GM18873 (cell line): ENCODE measurements around the gene GPBP1L1.
"Not testable (repeated sequence)": the region's sequence is repeated elsewhere in the genome, so short reads cannot be mapped to it uniquely, and the experiment has no call there.

Experiments used
- ATAC-seq: cut with Tn5 transposase; IDR thresholded peaks from one replicate; pipeline ENCODE4 v1.9.1; 2021; ENCODE audit warnings: mild to moderate bottlenecking, moderate library complexity, moderate number of reproducible peaks; ENCODE audit not compliant: unreplicated experiment, low FRiP score

Gene GPBP1L1

DNA sequence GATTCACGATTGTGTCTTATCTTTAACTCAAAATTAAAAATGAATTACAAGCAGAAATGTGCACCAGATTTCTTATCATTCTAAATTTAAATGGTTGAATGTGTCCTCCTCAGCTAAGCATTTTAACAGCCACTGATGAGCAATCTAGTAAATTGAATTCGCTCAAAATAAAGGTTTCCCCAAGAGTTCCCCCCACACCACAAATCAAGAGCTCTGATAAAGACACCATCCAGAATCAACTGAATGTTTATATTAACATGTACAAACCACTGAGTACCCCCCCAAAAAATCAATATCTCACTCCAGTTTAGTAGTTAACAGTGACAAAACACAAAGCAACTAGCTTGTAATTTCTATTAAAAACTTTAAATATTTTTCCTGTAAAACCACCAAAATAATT is 1.9 kb downstream of the GPBP1L1 start:
- ATAC-seq, result no peak

DNA sequence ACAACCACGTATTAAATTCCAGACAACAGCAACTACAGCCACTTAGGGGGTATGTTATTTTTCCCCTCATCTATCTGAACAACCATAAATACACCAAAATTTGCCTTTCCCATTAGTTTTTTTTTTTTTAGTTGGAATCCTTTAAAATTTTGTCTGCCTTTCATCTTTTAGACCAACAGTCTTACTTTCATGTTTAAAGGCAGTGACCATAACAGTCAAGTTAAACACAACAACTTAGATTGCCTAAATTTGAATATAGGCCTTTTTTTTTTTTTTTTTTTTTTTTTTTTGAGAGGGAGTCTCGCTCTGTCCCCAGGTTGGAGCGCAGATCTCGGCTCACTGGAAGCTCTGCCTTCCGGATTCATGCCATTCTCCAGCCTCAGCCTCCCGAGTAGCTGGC is 3.4 kb downstream of the GPBP1L1 start:
- ATAC-seq, result no peak

DNA sequence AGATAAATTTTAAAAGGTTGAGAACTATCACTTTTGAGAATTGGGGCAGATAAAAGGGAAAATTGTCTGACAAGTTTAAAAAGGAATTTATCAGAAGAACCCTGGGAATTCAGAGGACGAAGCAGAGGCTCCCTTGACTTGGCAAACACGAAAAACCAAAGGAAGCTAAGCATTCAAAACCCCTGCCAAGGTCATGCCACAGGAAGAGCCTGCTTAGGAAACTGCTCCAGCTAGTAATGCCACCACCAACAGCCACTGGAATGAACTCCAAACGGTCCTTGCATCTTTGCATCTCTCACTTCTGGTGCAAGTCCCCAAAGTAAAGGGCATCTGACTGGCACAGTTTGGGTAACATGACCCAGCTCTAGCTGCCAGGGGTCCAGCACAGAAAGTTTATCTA is 7.2 kb downstream of the GPBP1L1 start:
- no peak for ATAC-seq

DNA sequence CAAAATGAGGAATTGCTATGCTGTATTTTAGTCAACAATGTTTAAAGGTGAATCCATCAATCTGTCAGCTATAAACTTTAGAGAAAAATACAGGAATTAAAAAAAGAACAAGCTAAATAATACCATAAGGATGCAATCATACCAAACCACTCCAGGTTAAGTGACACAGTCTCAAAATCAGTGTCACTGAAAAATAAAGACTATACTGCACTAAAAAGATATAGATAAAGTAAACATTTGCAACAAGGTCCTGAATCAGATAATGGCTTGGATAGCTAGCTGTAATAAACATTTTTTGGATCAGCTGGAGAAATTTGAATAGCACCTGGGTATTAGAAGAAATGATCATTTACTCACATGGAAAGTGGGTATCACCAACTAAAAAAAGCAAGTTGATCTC is 7.8 kb downstream of the GPBP1L1 start:
- ATAC-seq, result no peak

DNA sequence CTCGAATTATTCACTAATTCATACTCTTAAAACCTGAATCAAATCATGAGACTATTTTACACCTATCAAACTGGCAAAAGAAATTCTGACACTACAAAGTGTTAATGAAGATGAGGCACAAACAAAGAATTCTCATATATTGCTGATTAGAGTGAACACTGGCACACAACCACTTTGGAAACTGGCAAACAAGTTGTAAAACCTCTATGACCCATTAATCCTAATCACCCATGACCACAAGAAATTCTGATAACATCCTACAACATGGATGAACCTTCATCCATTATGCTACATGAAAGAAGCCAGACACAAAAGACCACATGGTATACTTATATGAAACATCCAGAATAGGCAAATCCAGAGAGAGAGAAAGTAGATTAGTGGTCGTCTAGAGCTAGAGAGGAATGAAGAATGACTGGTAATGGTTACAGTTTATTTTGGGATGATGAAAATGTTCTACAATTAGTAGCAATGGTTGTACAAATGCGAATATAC is 8.5 kb downstream of the GPBP1L1 start:
- no peak for ATAC-seq

DNA sequence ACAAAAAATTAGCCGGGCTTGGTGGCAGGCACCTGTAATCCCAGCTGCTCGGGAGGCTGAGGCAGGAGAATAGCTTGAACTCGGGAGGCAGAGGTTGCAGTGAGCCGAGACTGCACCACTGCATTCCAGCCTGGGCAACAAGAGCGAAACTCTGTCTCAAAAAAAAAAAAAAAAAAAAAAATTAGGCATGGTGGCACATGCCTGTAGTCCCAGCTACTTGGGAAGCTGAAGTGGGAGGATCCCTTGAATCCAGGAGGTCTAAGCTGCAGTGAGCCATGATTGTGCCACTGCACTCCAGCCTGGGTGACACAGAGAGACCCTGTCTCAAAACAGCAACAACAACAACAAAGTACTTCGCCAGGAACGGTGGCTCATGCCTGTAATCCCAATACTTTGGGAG is 9.8 kb downstream of the GPBP1L1 start:
- not testable (repeated sequence) for ATAC-seq

DNA sequence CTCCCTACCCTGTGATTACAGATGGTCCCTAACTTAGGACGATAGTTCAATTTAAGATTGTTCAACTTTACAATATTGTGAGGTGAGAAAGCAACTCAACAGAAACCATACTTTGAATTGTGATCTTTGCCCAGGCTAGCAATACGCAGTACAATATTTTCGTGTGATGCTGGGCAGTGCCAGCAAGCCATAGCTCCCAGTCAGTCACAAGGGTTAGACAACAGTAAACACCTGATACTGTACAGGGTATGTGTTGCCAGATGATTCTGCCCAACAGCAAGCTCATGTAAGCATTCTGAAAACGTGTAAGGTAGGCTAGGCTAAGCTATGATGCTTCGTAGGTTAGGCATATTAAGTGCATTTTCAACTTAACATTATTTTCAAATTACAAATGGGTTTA is 11.9 kb downstream of the GPBP1L1 start:
- no peak for ATAC-seq

DNA sequence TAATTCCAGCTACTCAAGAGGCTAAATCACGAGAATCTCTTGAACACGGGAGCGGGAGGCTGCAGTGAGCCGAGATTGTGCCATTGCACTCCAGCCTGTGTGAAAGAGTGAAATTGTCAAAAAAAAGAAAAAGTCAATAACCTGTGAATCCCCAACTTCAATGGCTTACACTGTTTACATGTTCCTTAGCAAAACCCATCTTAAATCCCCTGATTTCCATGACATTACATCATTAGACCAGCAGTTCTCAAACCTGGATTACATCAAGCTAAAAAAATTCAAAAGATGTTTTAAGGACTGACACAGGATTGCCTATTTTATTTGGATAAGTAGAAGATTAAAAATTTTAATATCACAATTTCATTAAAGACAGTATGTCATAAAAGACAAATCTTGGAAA is 12.4 kb downstream of the GPBP1L1 start:
- no peak for ATAC-seq

DNA sequence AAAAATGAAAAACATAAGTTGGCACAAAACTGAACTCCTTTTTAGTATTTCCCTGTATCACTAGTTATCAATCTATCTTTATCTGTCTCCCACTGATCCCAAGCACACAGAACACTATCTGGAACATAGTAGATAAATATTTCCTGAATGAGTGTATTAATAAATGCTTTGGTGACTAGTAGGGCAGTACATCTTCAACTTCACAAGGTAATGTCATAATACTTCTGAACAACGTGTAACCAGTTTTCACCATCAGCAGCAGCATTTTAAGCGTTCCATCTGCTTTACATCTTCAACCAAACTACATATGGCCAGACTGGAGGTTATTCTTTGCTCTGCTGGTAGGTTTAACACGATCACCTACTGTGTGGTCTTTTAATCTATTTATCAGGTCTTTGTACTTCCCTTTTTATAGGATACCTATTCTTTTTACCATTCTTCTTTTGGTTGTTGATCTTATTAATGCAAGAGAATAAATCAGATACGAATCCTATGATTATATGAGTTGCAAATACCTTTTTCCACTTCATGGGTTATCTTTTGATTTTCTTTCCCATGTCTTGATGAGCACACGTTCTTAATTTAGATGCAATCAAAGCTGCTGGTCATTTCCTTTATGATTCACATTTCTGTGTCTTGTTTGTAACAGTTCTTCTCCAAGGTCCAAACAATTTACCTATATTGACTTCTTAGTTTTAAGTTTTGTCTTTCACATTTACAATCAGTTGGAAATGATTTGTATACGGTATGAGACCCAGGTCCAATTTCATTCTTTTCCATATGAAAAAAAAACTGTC is 16.3 kb downstream of the GPBP1L1 start:
- ATAC-seq, result no peak

DNA sequence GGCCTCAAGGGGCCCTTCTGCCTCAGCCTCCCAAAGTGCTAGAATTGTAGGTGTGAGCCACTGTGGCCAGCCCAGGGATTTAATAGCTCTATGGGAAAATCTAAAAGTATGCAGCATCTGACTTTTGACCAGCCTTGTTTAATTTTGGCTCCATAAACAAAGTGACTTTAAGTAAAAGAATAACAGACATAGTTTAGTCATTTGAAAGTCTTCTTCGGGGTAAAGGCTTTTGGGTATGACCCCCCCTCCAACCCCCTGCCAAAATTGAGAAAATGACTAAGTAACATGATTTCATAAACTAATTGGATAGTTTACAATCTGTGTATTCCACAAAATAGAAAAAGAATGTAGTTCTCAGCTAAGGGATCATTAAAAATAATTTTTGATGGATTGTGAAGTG is 17.0 kb downstream of the GPBP1L1 start:
- no peak for ATAC-seq

DNA sequence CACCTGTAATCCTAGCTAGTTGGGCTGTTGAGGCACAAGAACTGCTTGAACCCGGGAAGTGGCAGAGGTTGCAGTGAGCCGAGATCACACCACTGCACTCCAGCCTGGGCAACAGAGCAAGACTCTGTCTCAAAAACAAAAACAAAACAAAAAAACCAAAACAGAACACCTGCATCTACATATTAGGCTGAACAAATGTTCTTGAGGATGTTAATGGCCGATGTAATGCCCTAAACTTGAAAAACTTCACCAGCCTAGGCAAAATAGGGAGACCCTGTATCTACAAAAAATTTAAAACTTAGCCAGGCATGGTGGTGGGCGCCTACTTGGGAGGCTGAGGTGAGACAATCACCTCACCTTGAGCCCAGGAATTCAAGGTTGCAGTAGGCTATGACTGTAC is 17.8 kb downstream of the GPBP1L1 start:
- ATAC-seq, result no peak

DNA sequence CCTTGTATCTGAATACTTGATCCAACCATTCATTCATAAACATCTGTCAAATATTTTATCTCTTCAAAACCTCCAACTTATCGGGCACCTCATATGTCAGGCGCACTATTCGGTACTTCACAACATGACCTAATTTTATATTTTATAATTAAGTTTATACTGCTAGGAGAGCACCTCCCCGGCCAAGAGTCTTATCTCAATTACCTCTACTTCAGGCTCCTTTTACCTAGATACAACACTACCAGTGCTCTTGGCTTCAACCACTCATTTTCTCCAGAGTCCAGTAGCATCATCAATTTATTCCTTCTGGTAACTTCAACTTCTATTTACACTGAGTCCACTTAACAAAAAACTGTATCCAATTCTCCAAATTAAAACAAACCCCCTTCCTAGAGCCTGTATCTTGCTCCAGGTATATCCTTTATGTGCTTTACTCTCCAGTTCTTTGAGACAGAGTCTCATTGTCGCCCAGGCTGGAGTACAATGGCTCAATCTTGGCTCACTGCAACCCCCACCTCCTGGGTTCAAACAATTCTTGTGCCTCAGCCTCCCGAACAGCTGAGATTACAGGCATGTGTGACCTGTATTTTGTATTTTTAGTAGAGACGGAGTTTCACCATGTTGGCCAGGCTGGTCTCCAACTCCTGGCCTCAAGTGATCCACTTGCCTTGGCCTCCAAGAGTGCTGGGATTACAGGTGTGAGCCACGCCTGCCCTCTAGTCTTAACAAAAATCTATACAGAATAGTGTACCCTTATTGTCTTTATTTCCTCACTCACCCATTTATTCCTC is 18.8 kb downstream of the GPBP1L1 start:
- ATAC-seq, result no peak

DNA sequence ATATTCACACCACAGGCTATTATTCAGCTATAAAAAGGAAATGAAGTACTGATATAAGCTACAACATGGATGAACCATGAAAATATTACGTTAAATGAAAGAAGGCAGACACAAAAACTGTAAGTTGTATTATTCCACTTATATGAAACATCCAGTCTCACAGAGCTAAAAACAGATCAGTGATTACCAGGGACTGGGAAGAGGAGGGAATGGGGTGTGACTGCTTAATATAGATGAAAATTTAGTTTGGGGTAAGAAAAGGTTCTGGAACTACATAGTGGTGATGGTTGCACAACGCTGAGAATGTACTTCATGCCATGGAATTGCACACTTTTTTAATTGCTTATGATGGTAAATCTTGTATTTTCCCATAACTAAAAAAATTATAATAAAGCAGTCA is 19.5 kb downstream of the GPBP1L1 start:
- ATAC-seq, result no peak

DNA sequence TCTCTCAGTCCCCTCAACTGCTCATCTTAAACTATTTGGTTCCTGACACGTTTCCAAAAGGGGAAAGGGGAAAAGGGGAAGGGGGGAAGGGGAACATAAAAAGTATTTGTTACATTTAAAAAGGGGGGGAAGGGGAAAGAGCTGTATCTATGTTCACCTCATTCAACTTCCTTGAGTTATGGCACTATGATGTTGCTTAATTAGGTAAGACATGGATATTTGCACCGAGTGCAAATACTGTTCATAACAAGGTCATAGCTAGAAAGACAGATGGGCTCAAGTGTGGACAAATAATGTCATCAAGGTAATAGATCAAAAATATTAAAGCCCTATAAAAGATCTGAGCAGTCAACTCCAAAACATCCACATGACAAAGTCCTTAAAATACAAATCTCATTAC is 26.0 kb downstream of the GPBP1L1 start:
- no peak for ATAC-seq

DNA sequence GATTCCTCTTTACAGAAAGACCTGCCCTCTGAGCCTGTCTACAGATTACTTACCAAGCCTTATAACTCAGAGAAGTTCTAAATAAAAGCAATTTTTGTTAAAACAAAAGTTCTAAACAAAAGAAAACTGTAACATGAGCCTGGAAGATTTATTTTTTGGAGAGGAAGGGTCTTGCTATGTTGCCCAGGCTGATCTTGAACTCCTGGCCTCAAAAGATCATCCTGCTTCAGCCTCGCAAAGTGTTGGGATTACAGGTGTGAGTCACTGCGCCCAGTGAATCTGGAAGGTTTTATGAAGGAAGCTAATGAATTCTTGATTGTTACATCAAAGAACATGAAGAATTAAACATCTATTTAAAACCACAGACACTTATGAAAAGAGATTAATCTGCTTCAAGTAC is 27.1 kb downstream of the GPBP1L1 start:
- no peak for ATAC-seq

DNA sequence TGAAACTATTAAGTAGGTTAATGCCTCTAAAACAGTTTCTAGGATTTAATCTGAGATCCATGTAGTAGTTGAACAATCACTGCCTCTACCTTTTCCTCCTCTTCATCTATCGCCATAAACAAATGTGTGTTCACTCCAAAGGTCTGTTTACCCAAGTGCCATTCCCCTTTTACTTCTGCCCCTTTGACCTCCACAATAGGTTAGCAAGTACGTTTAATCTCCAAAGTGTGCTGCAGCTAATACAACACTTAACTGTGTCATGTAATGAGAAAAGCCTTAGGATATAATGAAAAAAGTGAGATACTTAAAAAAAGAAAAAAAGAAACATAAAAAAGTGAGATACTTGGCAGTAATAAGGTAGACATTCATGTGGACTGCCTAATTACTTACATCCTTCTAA is 28.2 kb downstream of the GPBP1L1 start:
- ATAC-seq, result no peak

DNA sequence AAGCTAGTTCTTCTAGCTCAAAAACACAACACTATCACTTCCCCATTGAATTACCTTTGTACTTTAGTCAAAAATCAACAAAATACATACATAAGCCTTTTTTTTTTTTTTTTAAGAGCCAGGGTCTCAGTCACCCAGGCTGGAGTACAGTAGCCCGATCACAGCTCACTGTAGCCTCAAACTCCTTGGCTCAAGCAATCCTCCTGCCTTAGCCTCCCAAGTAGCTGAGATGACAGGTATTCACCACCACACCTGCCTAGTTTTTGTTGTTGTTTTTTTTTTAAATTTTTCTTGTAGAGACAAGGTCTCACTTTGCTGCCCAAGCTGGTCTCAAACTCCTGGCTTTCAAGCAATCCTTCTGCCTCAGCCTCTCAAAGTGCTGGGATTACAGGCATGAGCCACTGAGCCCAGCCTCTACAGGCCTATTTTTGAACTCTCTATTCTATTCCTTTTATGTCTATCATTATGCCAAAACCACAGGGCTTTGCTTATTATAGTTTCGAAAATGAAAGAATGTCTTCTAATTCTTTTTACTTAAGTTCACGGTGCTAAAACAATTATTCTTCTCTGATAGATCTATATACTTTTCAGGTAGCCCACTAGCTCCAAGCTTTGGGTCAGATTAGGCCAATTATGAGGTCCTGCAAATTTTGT is 29.6 kb downstream of the GPBP1L1 start:
- ATAC-seq, result no peak

DNA sequence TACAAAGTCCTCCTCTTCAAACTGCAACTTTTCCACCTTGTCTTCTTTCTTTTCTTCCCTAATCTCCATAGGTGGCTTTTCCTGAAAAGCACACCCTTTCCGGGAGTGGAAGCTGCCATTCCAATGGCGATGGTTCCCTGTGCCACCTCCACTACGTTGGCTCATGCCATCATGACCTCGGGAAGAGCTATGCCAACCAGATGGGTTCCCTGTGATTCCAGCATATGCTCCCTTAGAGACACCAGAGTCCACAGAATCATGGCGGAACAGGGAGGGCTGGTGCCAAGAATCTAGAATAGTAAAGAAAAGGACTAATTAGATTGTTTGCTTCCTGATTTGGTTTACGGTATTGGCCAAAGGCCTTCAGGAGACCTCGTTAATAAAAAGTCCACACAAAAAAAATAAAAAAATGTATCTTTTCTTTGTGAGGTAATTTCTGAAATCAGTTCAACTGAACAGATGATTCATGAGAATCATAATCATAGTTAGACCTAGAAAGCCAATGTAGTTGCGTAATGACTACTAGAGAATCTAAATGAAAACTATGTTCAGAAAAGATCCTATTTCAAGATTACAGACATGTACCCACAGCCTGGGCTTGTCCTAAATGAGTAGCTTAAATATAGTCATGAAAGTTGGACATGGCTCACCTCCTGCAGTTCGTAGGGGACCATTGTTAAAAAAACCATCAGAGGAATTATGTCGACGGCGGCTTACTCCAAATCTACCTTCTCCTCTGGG is 31.6 kb downstream of the GPBP1L1 start:
- no peak for ATAC-seq

DNA sequence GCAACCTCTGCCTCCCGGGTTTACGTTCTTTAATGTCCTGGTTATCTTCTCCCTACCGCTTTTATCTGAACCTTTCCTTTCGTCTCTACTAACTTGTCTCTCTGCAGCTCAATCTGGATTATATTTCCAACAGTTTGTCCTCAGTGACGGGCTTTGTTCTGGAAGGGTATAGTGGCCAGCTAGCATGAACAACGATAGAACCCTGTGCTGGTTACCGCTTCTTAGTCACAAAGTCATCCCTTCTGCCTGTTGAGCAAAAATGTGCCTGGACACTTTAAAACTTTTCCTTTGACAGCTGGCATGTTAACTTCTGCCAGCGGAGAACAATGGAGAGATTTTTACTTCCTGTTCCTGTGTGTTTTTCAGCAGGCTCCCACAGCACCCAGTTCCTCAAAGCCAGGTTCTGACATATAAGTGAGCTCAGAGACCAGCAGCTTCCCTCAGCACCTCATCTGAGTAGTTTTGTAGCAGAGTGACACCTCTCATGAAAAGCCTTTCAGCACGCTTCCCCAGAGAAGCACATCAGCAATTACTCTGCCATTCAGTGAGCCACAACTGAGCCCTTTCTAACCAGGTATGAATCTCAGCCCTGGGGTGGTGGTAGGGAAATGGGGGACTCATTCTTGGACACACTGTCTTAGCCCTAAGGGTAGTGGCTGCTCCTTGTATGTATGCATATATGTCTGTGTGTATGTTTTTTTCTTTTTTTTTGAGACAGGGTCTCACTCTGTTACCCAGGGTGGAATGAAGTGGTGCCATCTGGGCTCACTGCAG is 38.9 kb downstream of the GPBP1L1 start:
- no peak for ATAC-seq

DNA sequence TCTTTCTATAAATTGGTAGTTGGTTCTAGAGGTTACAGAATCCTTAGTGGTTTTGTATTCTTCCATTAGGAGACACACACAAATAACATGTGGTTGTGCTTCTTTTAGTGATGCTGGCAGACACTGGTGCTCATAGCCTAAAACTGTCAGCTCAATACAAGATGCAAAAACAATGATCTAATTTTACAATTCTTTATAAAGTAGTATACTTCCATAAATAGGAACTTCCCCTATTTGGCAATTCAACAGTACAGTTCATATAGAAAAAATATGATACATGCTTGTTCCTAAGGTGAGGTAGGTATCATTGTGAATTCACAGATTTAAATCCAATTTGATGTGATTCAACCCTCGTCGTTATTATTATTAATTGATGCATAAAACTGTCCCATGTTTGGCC is 41.7 kb downstream of the GPBP1L1 start:
- ATAC-seq, result no peak
